Osteocyte (in vitro differentiated cells): Measurements from ENCODE around the gene PCDHA9. TPM values are rescaled to one million over a fixed set of nuclear protein-coding genes. Genes with fewer than 3 reads are reported as not detected.

ENCODE experiments used
- DNase-seq: peaks from one replicate; pipeline ENCODE4 v3.0.0; 2021; ENCODE audit warnings: mixed read lengths; ENCODE audit not compliant: unreplicated experiment; ENCODE audit errors: extremely low spot score
- H3K27ac Mint-ChIP-seq: one replicate; pipeline ENCODE4 v1.8.0; 2021; ENCODE audit warnings: mild to moderate bottlenecking, mixed read lengths; ENCODE audit not compliant: unreplicated experiment
- H3K27me3 Mint-ChIP-seq: one replicate; pipeline ENCODE4 v1.8.0; 2021; ENCODE audit warnings: mixed read lengths; ENCODE audit not compliant: unreplicated experiment
- H3K36me3 Mint-ChIP-seq: one replicate; pipeline ENCODE4 v1.8.0; 2021; ENCODE audit warnings: mixed read lengths; ENCODE audit not compliant: unreplicated experiment
- H3K4me1 Mint-ChIP-seq: one replicate; pipeline ENCODE4 v1.8.0; 2021; ENCODE audit warnings: mixed read lengths; ENCODE audit not compliant: unreplicated experiment
- H3K4me3 Mint-ChIP-seq: one replicate; pipeline ENCODE4 v1.8.0; 2021; ENCODE audit warnings: mild to moderate bottlenecking, moderate library complexity, mixed read lengths; ENCODE audit not compliant: unreplicated experiment
- H3K9me3 Mint-ChIP-seq: one replicate; pipeline ENCODE4 v1.8.0; 2021; ENCODE audit warnings: mixed read lengths; ENCODE audit not compliant: unreplicated experiment
- CTCF ChIP-seq: fragments of 200-600 bp; sonication (generic); IDR thresholded peaks from 2 replicates; pipeline ENCODE4 v1.5.0; 2021; ENCODE audit warnings: antibody characterized with exemption, mild to moderate bottlenecking, moderate library complexity
- total RNA-seq: library from RNA; stranded (reverse); gene quantifications from 2 replicates; pipeline ENCODE4 v1.2.1, GENCODE V29; 2021

The PCDHA9 gene
- total RNA-seq, 1 donor from 2014 or later = 1.7 TPM

GRCh38 chr5:140855772-140856674 is 7.8 kb downstream of the PCDHA9 start, which contains the start of gene PCDHA10:
PCDHA10 (plus strand) TSS chr5:140855897; CDS start chr5:140856049, 152 bp downstream.
- peak; percentile 36 for TF ChIP-seq CTCF
- peaks cover 25% of the 10 kb centered on the region for H3K36me3 Mint-ChIP-seq
- H3K27ac Mint-ChIP-seq = peak within 1 kb of the TSS; percentile 54
- no peak for DNase-seq
- peaks cover 23% of the 10 kb centered on the region for H3K9me3 Mint-ChIP-seq
- H3K4me1 Mint-ChIP-seq = no peaks in the 10 kb centered on the region
- no peaks in the 10 kb centered on the region for H3K27me3 Mint-ChIP-seq
- H3K4me3 Mint-ChIP-seq = peak within 1 kb of the TSS; percentile 65

GRCh38 chr5:140857177-140857986 is 9.2 kb downstream of the PCDHA9 start:
- peaks cover 31% of the 10 kb centered on the region for H3K36me3 Mint-ChIP-seq
- no peaks in the 10 kb centered on the region for H3K27me3 Mint-ChIP-seq
- no peaks in the 10 kb centered on the region for H3K4me1 Mint-ChIP-seq
- TF ChIP-seq CTCF = no peak
- peak; percentile 79 for DNase-seq
- peaks cover 29% of the 10 kb centered on the region for H3K9me3 Mint-ChIP-seq
- H3K27ac Mint-ChIP-seq = no peak overlapping the region
- no peak overlapping the region for H3K4me3 Mint-ChIP-seq

- no peak overlapping the region for H3K27ac Mint-ChIP-seq
- DNase-seq = peak; percentile 85
- no peak for TF ChIP-seq CTCF
- peaks cover 29% of the 10 kb centered on the region for H3K9me3 Mint-ChIP-seq
- H3K36me3 Mint-ChIP-seq = peaks cover 31% of the 10 kb centered on the region
- H3K4me3 Mint-ChIP-seq = no peak overlapping the region
- H3K27me3 Mint-ChIP-seq = no peaks in the 10 kb centered on the region
- H3K4me1 Mint-ChIP-seq = no peaks in the 10 kb centered on the region
These were observed 9.7 kb downstream of the PCDHA9 start for GRCh38 chr5:140857987-140858240.

GRCh38 chr5:140862441-140863295 is 14.5 kb downstream of the PCDHA9 start:
- no peak for TF ChIP-seq CTCF
- H3K9me3 Mint-ChIP-seq = peaks cover 6% of the 10 kb centered on the region
- H3K4me1 Mint-ChIP-seq = no peaks in the 10 kb centered on the region
- H3K27me3 Mint-ChIP-seq = no peaks in the 10 kb centered on the region
- H3K4me3 Mint-ChIP-seq = no peak overlapping the region
- DNase-seq = peak; percentile 85
- H3K27ac Mint-ChIP-seq = no peak overlapping the region
- peaks cover 20% of the 10 kb centered on the region for H3K36me3 Mint-ChIP-seq
